ENCODE data around the gene LIMS2.

LIMS2 gene

GRCh38 chr2:127685410-127686080 is 10.2 kb upstream of the LIMS2 start:
- Histone ChIP-seq H2AFZ (ENCODE audit: low read length) (no peak overlapping the region), H2BK12ac (ENCODE audit: low read length) (no peak overlapping the region), H3K4ac (ENCODE audit: low read length) (no peak overlapping the region), H3K36me3 (replicated peaks in 1 of 2; ENCODE audit: control insufficient read depth in 2 of 2, insufficient read depth in 2 of 2, low read length in 2 of 2) (no peaks in the 10 kb centered on the region), H3K9me3 (replicated peaks in 1 of 2; ENCODE audit: control insufficient read depth in 2 of 2, insufficient read depth in 1 of 2, low read depth in 1 of 2, low read length in 2 of 2) (peaks cover 4 to 6% of the 10 kb centered on the region in 2 donors), H2BK5ac (ENCODE audit: low read length) (no peak overlapping the region), H2AK5ac (ENCODE audit: low read depth, low read length) (no peak overlapping the region), H3K4me2 (ENCODE audit: insufficient read depth, low read length, poor library complexity, severe bottlenecking) (no peak overlapping the region), H3K18ac (ENCODE audit: low read length) (no peak overlapping the region), H3K79me1 (ENCODE audit: low read depth, low read length) (no peaks in the 10 kb centered on the region), H2BK120ac (ENCODE audit: low read depth, low read length) (no peak overlapping the region), H3K27me3 (ENCODE audit: control insufficient read depth in 3 of 3, insufficient read depth in 3 of 3, low read depth in 1 of 3, low read length in 3 of 3) (peaks cover 0 to 23% (median 0%) of the 10 kb centered on the region in 3 experiments), H2BK15ac (ENCODE audit: low read length) (no peak overlapping the region), H4K8ac (ENCODE audit: low read depth, low read length) (no peak overlapping the region), H3K23ac (ENCODE audit: low read depth, low read length, poor library complexity) (no peak overlapping the region), H3K9ac (ENCODE audit: low read depth, low read length, poor library complexity) (no peak overlapping the region), H3K4me1 (ENCODE audit: control insufficient read depth in 2 of 2, insufficient read depth in 1 of 2, low read depth in 1 of 2, low read length in 2 of 2) (peaks cover 3 to 10% of the 10 kb centered on the region in 2 donors), H4K91ac (ENCODE audit: low read depth, low read length, poor library complexity) (no peak overlapping the region), H3K4me3 (ENCODE audit: low read length in 2 of 2) (no peak overlapping the region), H3K27ac (replicated peaks; ENCODE audit: low read length) (no peak overlapping the region), H3K14ac (ENCODE audit: low read length) (no peak overlapping the region)
- DNase-seq (ENCODE audit: low spot score): no peak
- no CpG with 5 or more reads among the region's 8 CpGs for WGBS, 2 donors (ENCODE audit: extremely low coverage in 2 of 2, insufficient read length in 2 of 2, insufficient replicate concordance in 1 of 2)

DNA sequence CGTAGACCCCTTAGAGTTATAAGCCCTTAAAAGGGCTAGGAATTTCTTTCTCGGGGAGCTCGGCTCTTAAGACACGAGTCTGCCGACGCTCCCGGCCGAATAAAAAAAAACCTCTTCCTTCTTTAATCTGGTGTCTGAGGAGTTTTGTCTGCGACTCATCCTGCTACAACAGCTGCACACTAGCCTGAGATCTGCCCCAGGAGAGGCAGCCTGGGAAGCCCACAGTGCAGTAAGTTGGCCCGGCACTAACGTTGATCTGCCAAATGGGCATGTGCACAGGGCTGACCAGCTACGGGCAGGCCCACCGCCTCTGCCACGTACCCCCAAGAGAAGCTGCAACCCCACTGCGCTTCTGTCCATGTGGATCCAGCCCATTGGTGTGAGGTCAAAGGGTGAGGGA is 8.4 kb upstream of the LIMS2 start:
- Histone ChIP-seq H3K9me3 (replicated peaks in 1 of 2; ENCODE audit: control insufficient read depth in 2 of 2, insufficient read depth in 1 of 2, low read depth in 1 of 2, low read length in 2 of 2) (peaks cover 0 to under 1% of the 10 kb centered on the region in 2 donors), H3K4ac (ENCODE audit: low read length) (peak overlapping the region; percentile 43), H3K4me3 (ENCODE audit: low read length in 2 of 2) (peak overlapping the region in 1 of 2 donors; percentile 67), H3K27ac (replicated peaks; ENCODE audit: low read length) (no peak overlapping the region), H3K79me1 (ENCODE audit: low read depth, low read length) (no peaks in the 10 kb centered on the region), H3K4me1 (ENCODE audit: control insufficient read depth in 2 of 2, insufficient read depth in 1 of 2, low read depth in 1 of 2, low read length in 2 of 2) (peaks cover 3 to 10% of the 10 kb centered on the region in 2 donors), H2BK12ac (ENCODE audit: low read length) (peak overlapping the region; percentile 88), H2AK5ac (ENCODE audit: low read depth, low read length) (peak overlapping the region; percentile 82), H3K36me3 (replicated peaks in 1 of 2; ENCODE audit: control insufficient read depth in 2 of 2, insufficient read depth in 2 of 2, low read length in 2 of 2) (no peaks in the 10 kb centered on the region), H2BK5ac (ENCODE audit: low read length) (no peak overlapping the region), H3K14ac (ENCODE audit: low read length) (peak overlapping the region; percentile 87), H2BK120ac (ENCODE audit: low read depth, low read length) (no peak overlapping the region), H4K8ac (ENCODE audit: low read depth, low read length) (peak overlapping the region; percentile 23), H3K27me3 (ENCODE audit: control insufficient read depth in 3 of 3, insufficient read depth in 3 of 3, low read depth in 1 of 3, low read length in 3 of 3) (peaks cover 0 to 40% (median 0%) of the 10 kb centered on the region in 3 experiments), H3K18ac (ENCODE audit: low read length) (peak overlapping the region; percentile 84), H2BK15ac (ENCODE audit: low read length) (no peak overlapping the region), H2AFZ (ENCODE audit: low read length) (peak overlapping the region; percentile 56), H4K91ac (ENCODE audit: low read depth, low read length, poor library complexity) (no peak overlapping the region), H3K9ac (ENCODE audit: low read depth, low read length, poor library complexity) (peak overlapping the region; percentile 68), H3K23ac (ENCODE audit: low read depth, low read length, poor library complexity) (no peak overlapping the region), H3K4me2 (ENCODE audit: insufficient read depth, low read length, poor library complexity, severe bottlenecking) (no peak overlapping the region)
- DNase-seq (ENCODE audit: low spot score): no peak
- no CpG with 5 or more reads among the region's 15 CpGs for WGBS, 2 donors (ENCODE audit: extremely low coverage in 2 of 2, insufficient read length in 2 of 2, insufficient replicate concordance in 1 of 2)

DNA sequence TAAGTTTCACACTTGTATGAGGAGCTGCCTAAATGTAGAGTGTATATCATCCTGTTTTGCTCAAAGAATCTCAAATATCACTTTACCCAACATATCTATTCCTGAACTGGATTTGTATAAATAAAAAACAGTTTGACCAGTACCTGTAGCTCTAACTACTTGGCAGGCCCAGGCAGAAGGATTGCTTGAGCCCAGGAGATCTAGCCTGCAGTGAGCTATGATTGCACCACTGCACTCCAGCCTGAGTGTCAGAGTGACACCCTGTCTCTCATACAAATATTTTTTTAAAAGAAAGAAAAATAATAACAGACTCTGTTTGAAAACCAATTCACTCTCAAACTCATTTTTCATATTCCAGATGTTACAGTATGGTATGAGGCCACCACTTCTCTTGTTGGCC is 7.7 kb upstream of the LIMS2 start:
- H3K14ac ChIP-seq (ENCODE audit: low read length): no peak overlapping the region
- H3K4ac ChIP-seq (ENCODE audit: low read length): no peak overlapping the region
- H2BK120ac ChIP-seq (ENCODE audit: low read depth, low read length): no peak overlapping the region
- no peak overlapping the region for H2AK5ac ChIP-seq (ENCODE audit: low read depth, low read length)
- no peak overlapping the region for H2BK12ac ChIP-seq (ENCODE audit: low read length)
- no peaks in the 10 kb centered on the region for H3K9me3 ChIP-seq (replicated peaks in 1 of 2; ENCODE audit: control insufficient read depth in 2 of 2, insufficient read depth in 1 of 2, low read depth in 1 of 2, low read length in 2 of 2)
- no peak overlapping the region for H2AFZ ChIP-seq (ENCODE audit: low read length)
- no peak overlapping the region for H4K8ac ChIP-seq (ENCODE audit: low read depth, low read length)
- H3K9ac ChIP-seq (ENCODE audit: low read depth, low read length, poor library complexity): no peak overlapping the region
- peaks cover 3 to 10% of the 10 kb centered on the region in 2 donors for H3K4me1 ChIP-seq (ENCODE audit: control insufficient read depth in 2 of 2, insufficient read depth in 1 of 2, low read depth in 1 of 2, low read length in 2 of 2)
- H3K27me3 ChIP-seq (ENCODE audit: control insufficient read depth in 3 of 3, insufficient read depth in 3 of 3, low read depth in 1 of 3, low read length in 3 of 3): peaks cover 0 to 47% (median 0%) of the 10 kb centered on the region in 3 experiments
- no peak overlapping the region for H3K23ac ChIP-seq (ENCODE audit: low read depth, low read length, poor library complexity)
- H3K4me3 ChIP-seq (ENCODE audit: low read length in 2 of 2): no peak overlapping the region
- H3K36me3 ChIP-seq (replicated peaks in 1 of 2; ENCODE audit: control insufficient read depth in 2 of 2, insufficient read depth in 2 of 2, low read length in 2 of 2): no peaks in the 10 kb centered on the region
- H2BK5ac ChIP-seq (ENCODE audit: low read length): no peak overlapping the region
- H3K18ac ChIP-seq (ENCODE audit: low read length): no peak overlapping the region
- no peak for DNase-seq (ENCODE audit: low spot score)
- H4K91ac ChIP-seq (ENCODE audit: low read depth, low read length, poor library complexity): no peak overlapping the region
- H3K4me2 ChIP-seq (ENCODE audit: insufficient read depth, low read length, poor library complexity, severe bottlenecking): no peak overlapping the region
- no peak overlapping the region for H3K27ac ChIP-seq (replicated peaks; ENCODE audit: low read length)
- H2BK15ac ChIP-seq (ENCODE audit: low read length): no peak overlapping the region
- H3K79me1 ChIP-seq (ENCODE audit: low read depth, low read length): no peaks in the 10 kb centered on the region

DNA sequence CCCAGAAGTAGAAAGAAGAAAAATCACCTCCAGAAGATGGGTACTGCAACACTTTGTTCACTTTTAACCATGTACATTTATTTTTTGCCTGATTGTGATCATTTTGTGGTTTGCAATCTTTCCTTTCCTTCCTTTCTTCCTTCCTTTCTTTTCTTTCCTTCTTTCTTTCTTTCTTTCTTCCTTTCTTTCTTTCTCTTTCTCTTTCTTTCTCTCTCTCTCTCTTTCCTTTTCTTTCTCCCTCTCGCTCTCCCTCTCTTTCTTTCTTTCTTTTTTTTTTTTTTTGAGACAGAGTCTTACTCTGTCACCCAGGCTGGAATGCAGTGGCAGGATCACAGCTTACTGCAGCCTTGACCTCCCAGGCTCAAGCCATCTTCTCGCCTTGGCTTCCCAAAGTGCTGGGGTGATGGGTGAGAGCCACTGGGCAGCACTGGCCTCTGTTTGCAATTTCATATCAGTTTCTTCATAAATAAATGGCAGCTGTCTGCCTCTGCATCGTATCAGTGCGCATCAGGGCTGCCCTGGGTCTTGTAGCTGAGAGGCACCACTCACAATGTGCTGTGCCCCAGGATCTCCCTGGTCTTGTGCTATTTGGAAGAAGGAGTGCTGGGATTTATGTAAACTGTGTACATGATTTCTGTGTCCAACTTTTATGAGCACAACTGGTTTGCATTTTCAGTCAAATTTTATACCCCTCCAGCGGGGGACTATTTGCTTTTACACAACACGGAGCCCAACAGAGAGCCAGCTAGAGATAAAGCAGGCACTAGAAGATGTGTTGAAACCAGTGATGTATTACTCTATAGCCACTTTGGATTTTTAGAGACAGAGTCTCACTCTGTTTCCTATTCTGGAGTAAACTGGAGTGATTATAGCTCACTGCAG is 6.9 kb upstream of the LIMS2 start:
- H2AFZ ChIP-seq (ENCODE audit: low read length): no peak overlapping the region
- no peak for DNase-seq (ENCODE audit: low spot score)
- no peak overlapping the region for H3K9ac ChIP-seq (ENCODE audit: low read depth, low read length, poor library complexity)
- H2BK12ac ChIP-seq (ENCODE audit: low read length): no peak overlapping the region
- H2BK15ac ChIP-seq (ENCODE audit: low read length): no peak overlapping the region
- H3K4me1 ChIP-seq (ENCODE audit: control insufficient read depth in 2 of 2, insufficient read depth in 1 of 2, low read depth in 1 of 2, low read length in 2 of 2): peaks cover 3 to 10% of the 10 kb centered on the region in 2 donors
- no peaks in the 10 kb centered on the region for H3K79me1 ChIP-seq (ENCODE audit: low read depth, low read length)
- H3K23ac ChIP-seq (ENCODE audit: low read depth, low read length, poor library complexity): no peak overlapping the region
- no peak overlapping the region for H3K14ac ChIP-seq (ENCODE audit: low read length)
- H3K9me3 ChIP-seq (replicated peaks in 1 of 2; ENCODE audit: control insufficient read depth in 2 of 2, insufficient read depth in 1 of 2, low read depth in 1 of 2, low read length in 2 of 2): no peaks in the 10 kb centered on the region
- no peak overlapping the region for H2BK120ac ChIP-seq (ENCODE audit: low read depth, low read length)
- H3K36me3 ChIP-seq (replicated peaks in 1 of 2; ENCODE audit: control insufficient read depth in 2 of 2, insufficient read depth in 2 of 2, low read length in 2 of 2): no peaks in the 10 kb centered on the region
- no peak overlapping the region for H2AK5ac ChIP-seq (ENCODE audit: low read depth, low read length)
- no peak overlapping the region for H3K27ac ChIP-seq (replicated peaks; ENCODE audit: low read length)
- H3K4me2 ChIP-seq (ENCODE audit: insufficient read depth, low read length, poor library complexity, severe bottlenecking): no peak overlapping the region
- WGBS, 2 donors (ENCODE audit: extremely low coverage in 2 of 2, insufficient read length in 2 of 2, insufficient replicate concordance in 1 of 2): no CpG with 5 or more reads among the region's 6 CpGs
- no peak overlapping the region for H3K4ac ChIP-seq (ENCODE audit: low read length)
- H3K18ac ChIP-seq (ENCODE audit: low read length): no peak overlapping the region
- no peak overlapping the region for H4K8ac ChIP-seq (ENCODE audit: low read depth, low read length)
- H2BK5ac ChIP-seq (ENCODE audit: low read length): no peak overlapping the region
- H3K4me3 ChIP-seq (ENCODE audit: low read length in 2 of 2): no peak overlapping the region
- H4K91ac ChIP-seq (ENCODE audit: low read depth, low read length, poor library complexity): no peak overlapping the region
- peaks cover 0 to 56% (median 2%) of the 10 kb centered on the region in 3 experiments for H3K27me3 ChIP-seq (ENCODE audit: control insufficient read depth in 3 of 3, insufficient read depth in 3 of 3, low read depth in 1 of 3, low read length in 3 of 3)

Measured in neuronal stem cell (in vitro differentiated cells).